Measurements from ENCODE around the gene UBL4B. TPM values are rescaled to one million over a fixed set of nuclear protein-coding genes. Genes with fewer than 3 reads are reported as not detected.

UBL4B gene
- total RNA-seq, 1 experiment from 2014 or later: 0.83 TPM

GRCh38 chr1:110113551-110113950, 1.3 kb downstream of the UBL4B start:
- no peak for DNase-seq (ENCODE audit: low spot score)

- DNase-seq (ENCODE audit: low spot score): no peak
Observed at GRCh38 chr1:110114173-110114572, 1.9 kb downstream of the UBL4B start.

GRCh38 chr1:110114784-110115183, 2.5 kb downstream of the UBL4B start:
- no peak for DNase-seq (ENCODE audit: low spot score)

GRCh38 chr1:110118636-110119396, 6.6 kb downstream of the UBL4B start:
- DNase-seq (ENCODE audit: low spot score): peak; percentile 32

- DNase-seq (ENCODE audit: low spot score): no peak
Observed at GRCh38 chr1:110119843-110120242, 7.6 kb downstream of the UBL4B start.

GRCh38 chr1:110120960-110121561, 8.8 kb downstream of the UBL4B start:
- DNase-seq (ENCODE audit: low spot score): no peak

- DNase-seq (ENCODE audit: low spot score): no peak
Observed at GRCh38 chr1:110123224-110123623, 11.0 kb downstream of the UBL4B start.

- no peak for DNase-seq (ENCODE audit: low spot score)
Observed at GRCh38 chr1:110125810-110126209, 13.6 kb downstream of the UBL4B start.

- no peak for DNase-seq (ENCODE audit: low spot score)
Observed at GRCh38 chr1:110130113-110130591, 17.9 kb downstream of the UBL4B start.

- DNase-seq (ENCODE audit: low spot score): no peak
Observed at GRCh38 chr1:110130989-110131388, 18.7 kb downstream of the UBL4B start.

- DNase-seq (ENCODE audit: low spot score): no peak
Observed at GRCh38 chr1:110132682-110133081, 20.4 kb downstream of the UBL4B start.

GRCh38 chr1:110133436-110133835, 21.2 kb downstream of the UBL4B start:
- DNase-seq (ENCODE audit: low spot score): no peak

GRCh38 chr1:110134050-110134595, 21.9 kb downstream of the UBL4B start:
- DNase-seq (ENCODE audit: low spot score): no peak

GRCh38 chr1:110135246-110135645, 23.0 kb downstream of the UBL4B start:
- DNase-seq (ENCODE audit: low spot score): no peak

- no peak for DNase-seq (ENCODE audit: low spot score)
Observed at GRCh38 chr1:110135666-110136065, 23.4 kb downstream of the UBL4B start.

- peak; percentile 41 for DNase-seq (ENCODE audit: low spot score)
Observed at GRCh38 chr1:110136911-110137310, 24.7 kb downstream of the UBL4B start.

GRCh38 chr1:110138956-110139355, 26.7 kb downstream of the UBL4B start:
- no peak for DNase-seq (ENCODE audit: low spot score)

GRCh38 chr1:110144366-110144765, 32.1 kb downstream of the UBL4B start:
- DNase-seq (ENCODE audit: low spot score): no peak

GRCh38 chr1:110148961-110149360, 36.7 kb downstream of the UBL4B start:
- DNase-seq (ENCODE audit: low spot score): no peak

GRCh38 chr1:110150330-110151174, 38.3 kb downstream of the UBL4B start, which contains the start of gene SLC6A17:
TSS of gene SLC6A17 (plus strand) at chr1:110150494. CDS start at chr1:110166930, 16,436 bp downstream.
- DNase-seq (ENCODE audit: low spot score): no peak

- no peak for DNase-seq (ENCODE audit: low spot score)
Observed at GRCh38 chr1:110151175-110151669, 39.0 kb downstream of the UBL4B start.
